Activated CD4-positive, CD25-positive, alpha-beta regulatory T cell treated with anti-CD3 and anti-CD28 coated beads, Interleukin-2, amount 50 U/mL, for 72 hours (primary cell): Measurements from ENCODE around the gene MFAP3L.
"Not testable (repeated sequence)": the region's sequence is repeated elsewhere in the genome, so short reads cannot be mapped to it uniquely, and the experiment has no call there.

Source experiments
- DNase-seq: peaks from one replicate; pipeline ENCODE4 v3.0.0; 2021

The MFAP3L gene

DNA sequence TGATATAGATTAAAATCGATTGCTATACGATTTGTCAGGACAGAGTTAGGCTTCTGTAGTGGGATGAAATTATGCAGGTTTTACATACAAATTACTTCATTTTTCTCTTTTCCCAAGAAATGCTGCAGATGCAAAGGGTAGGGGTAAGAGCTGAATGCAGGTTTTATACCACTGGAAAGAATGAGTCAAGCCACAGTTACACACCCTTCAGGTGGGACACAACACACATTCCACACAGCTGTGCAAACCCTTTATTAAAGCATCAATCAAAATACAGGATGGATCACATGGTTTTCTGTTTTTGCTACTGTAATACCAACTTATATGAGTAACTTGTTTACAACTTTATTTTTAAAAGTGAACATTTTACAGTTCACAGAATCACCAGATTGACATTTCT lies 39.8 kb downstream of the MFAP3L start:
- DNase-seq, result no peak

DNA sequence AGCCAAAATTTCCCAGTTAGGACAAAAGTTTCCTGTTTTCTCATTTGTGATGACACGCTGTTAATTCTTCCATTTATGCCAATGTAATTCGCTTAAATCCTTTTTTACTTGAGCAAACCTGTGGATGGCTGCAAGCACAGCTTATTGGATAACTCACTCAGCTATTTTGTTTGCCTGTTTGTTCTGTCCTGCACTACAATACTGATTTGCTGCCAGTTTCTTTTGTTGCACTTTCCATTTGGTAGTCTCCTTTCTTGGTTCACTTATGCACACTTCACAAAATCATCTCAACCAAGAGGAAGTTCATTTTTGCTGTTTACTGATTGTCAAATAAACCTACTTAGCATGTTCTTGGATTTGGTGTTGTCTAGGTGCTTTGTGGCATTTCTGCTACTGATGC lies 40.3 kb downstream of the MFAP3L start:
- DNase-seq, result no peak

DNA sequence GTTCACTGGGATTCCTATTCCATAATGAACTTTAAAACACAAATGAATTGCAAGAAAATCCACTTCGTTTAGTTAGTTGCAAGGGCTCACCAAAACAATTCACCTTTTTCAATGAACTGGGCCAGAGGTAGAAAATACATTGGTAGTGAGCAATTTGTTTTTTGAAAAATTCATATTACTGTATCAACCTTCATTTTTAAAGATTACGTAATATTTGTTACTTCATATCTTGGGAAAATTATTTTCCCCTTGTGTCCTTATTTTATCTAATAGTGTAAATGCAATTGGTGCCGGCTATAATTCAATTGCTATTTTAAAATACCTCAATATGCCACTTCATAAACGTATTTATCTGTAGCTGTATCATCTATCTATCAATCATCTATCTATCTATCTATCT lies 41.5 kb downstream of the MFAP3L start:
- DNase-seq, result no peak

DNA sequence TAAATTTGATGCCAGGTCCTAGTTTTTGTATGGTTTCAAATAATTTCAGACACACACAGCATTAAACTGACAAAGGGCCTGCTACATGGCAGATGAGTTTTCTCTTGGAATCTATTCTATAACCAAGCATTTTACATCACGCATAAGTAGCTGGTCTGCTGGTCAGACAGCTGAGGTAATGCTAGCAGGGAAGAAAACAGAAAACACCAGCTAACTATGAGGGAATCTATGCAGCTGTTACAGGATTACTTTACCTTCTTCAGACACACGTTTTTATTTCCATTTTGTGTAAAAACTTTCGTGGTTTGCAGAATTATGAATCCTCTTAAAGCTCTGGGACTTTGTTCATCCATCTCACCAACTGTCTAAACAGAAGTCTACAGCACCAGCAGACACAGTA lies 42.0 kb downstream of the MFAP3L start:
- no peak for DNase-seq

DNA sequence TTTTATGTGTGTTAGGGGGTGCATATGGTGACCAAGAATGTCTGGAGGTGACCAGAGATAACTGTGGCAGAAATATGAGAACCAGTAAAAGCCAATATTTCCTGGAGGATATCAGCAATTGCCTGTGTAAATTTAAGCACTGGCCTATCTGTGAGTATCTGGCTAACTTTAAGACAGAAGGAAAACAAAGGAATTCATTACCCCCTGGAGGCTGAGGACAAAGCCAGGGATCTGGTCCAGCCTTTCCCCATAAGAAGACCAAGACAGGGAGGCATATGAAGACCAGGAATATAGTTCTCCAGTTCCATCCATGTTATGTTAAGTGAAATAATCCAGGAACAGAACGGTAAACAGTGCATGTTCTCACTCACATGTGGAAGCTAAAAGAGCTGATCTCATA lies 49.2 kb downstream of the MFAP3L start:
- DNase-seq, result no peak

DNA sequence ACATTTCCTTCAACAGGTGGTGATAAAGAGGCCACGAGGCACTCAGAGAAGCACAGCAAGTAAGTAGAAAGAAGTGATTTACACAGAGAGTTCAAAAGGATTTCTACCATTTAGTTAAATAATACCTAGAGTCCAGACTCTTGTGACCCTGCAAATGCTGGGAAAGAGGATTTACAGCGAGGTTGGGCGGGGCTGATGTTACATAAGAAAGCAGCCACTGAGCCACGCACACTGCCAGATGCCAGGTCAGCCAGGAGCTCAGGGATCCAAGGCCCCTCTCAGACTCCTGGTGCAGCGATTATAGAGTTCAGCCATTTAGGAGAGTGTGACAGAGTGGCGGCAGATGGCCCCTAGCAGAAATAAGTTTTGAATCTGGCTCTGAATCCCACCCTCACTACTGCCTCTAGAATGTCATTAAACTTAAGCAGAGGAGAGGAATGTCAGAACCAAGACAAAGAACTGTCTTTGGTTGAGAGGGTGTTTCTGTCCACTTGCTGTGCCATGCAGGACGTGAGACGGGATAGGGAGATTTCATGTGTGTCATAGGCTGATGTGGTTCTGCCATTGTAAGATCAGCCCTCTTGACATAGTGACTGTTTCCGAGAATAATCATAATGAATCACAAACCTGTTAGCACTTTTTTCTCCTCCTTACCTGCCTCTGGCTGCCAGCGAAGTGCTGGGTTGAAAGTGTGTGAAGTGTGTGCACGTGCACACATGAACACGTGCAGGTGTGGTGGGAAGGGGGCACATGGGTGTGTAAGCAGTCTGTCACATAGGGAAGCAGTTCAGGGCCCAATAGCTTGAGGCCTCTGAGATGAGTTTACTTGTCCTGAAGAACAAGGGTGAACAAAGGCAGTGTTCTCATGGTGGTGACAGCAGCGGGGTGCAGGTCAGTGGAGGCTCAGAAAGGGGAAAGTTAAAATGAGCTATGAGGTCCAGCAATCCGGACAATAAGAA lies 50.1 kb downstream of the MFAP3L start:
- DNase-seq, result no peak

DNA sequence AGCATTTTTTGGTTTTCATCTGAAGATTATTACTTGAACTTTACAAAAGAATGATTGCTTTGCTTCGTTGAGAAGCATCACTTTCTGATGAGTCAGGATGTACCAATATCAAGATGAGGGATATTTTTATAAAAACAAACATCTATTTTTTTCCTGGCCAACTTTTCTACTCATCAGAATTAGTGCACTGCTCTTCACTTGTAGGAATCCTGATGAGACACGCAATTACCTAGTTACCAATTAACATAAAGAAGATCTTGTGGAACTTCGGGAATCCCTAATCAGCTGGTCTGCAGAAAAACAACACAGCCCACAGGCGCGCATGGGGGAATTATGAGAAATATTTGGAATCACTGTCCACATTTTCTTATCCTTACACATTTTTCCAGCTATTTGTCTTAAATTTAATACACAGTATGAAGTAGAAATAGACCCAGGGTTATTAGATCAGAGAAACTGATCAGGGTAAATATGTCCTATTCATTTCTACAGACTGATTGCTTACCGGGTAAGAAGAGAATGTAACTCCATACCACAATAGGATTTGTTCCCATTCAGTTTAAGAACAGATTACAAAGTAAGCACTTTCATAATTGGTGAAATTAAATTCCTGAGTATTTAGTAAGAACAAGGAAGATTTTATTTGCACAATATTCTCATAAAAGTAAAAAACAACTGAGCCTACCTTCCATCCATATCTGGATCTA lies 50.9 kb downstream of the MFAP3L start:
- no peak for DNase-seq

DNA sequence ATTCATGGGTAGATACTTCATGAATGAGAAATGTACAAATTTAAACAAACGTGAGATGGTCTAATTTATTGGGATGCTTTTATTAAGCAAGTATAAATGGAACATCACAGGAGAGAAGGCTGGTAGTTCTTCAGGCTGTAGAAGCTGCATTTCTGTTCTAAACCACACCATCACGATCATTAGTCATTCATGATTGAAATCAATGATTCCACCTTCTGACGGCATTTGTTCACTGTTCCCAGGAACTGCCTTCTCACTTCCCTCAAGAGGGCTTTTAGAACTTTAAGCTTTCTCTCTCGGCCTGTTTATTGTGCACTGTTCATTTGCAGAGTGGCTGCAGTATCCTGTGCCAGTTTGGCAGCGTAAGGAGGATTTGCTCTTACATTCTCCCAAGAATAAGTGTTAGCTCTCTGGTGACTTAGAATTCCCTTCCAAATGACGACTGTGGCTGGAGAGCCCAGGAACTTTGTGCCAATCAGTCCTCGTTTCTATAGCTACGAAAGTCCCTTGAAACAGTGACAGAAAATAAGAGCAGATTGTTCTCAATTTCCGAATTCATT lies 54.7 kb downstream of the MFAP3L start:
- no peak for DNase-seq

DNA sequence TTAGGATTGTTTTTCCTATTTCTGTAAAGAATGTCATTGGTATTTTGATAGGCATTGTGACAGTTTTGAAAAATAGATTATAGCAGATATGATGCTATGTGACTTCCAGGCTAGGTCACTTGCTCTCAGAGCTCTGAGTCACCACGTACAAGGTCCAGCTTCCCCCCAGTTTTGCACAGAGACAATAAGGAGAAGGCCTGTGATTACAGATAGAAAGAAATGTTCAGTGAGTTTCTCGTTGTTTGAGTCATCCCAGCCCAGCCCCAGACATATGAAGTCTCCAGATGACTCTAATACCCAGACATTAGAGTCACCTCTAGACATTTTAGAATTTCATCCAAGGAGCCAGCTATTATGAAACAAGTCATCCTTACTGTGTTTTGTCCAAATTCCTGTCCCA lies 57.2 kb downstream of the MFAP3L start:
- no peak for DNase-seq

DNA sequence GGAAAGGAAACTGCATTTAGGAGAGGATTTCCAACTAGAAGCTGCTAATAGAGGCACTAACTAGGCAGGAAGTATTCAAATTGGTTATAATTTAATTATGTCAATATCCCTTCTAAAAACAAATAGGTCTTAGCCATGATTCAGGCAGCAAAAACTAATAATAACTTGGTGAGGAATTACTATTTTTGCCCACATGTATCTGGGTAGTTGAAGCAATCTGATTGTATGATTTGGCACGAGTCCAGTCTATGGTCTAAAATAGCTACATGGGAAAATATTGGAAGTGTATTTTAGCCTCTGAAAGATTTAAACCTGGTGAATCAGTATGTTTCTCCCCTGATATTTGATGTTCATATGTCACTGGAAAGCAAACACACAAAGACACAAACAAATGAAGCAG lies 62.2 kb downstream of the MFAP3L start:
- DNase-seq, result no peak

DNA sequence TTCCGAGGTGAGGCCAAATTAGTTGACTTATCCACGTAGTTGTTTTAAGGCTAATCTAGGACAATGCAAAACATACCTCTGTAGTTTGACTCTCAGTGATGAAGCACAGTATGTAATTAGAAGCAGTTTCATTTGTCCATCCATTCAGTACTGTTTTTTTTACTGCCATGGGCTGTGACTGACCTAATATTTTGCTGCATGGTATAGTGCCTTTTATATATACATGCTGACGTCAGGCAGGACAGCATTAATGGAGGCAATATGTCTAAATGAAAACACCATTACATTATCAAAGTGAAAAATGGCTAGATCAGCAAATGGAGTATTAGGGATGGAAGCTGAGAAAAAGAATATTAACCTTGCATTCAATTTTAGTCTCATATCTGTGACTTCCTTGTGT lies 66.9 kb downstream of the MFAP3L start:
- DNase-seq, result no peak

DNA sequence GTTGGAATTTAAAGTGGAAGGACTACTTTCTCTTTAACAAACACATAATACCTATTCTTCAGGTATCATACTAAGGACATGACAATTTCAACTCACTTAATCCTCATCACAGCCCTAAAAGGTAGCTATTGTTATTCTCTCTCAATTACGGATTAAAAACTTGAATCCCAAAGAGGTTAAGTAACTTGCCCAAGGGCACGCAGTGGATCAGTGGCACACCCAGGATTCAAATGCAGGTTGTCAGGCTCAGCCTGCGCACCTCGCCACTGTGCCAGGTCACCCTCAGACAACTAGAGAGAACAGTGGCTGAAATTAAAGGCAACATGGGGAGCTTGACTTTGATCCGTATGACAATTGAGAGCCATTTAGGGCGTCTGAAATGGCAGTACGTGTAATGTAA lies 67.6 kb downstream of the MFAP3L start:
- DNase-seq, result no peak

DNA sequence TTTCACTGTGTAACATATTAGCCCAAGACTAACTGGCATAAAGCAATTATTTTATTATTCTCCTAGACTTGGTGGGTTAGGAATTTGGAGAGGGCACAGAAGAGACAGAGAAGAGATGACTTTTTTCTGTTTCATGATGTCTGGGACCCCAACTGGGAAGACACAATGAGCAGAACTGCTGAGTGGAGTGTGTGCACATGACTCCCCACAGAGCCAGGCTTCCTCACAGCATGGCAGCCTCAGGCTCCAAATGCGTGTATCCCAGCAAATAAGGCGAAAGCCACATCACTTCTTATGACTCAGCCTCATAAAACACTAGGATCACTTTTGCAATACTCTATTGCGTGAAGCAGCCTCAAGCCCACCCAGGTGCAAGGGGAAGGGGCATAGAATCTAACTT lies 68.4 kb downstream of the MFAP3L start:
- no peak for DNase-seq

DNA sequence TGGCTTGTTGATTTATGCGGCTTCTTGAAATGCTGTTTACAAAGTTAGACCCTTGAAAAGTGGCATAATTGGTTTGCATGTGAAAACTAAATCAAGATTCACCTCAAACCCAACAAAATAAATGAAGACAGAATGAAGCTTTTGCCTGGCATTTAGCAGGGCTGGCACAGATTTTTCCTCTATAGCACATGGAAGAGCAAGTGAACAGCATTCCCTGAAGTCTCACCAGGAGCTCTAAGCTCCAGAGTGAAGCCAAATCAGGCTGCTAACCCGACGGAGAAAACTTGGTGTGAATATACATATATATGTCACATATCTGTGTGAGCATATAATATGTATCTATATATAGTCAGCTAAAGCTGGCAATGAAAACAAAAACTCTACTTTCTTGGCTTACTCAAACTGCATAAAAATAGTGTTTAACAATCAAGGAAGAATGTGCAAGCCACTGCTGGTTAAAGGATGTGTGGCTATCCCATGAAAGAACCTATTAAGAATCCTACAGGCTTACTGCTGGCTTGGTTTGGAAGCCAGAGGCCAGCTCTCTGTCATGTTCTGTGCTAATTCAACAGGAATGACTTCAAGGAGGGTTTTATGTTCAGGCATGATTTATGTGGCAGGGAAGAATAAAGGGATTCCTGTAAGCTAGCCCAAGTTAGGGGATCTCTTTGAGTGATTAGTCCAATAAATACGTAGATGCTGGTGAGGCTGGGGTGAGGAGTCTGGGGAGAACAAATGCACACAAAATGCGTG lies 69.9 kb downstream of the MFAP3L start:
- no peak for DNase-seq

DNA sequence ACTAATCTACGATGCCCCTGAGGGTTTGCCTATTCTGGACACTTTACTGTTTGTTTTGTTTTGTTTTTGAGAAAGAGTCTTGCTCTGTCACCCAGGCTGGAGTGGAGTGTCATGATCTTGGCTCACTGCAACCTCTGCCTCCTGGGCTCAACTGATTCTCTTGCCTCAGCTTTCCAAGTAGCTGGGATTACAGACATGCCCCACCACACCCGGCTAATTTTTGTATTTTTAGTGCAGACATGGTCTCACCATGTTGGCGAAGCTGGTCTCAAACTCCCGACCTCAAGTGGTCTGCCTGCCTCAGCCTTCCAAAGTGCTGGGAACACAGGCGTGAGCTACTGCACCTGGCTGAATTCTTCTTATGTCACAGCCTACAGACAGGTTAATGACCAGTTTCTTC lies 70.7 kb downstream of the MFAP3L start:
- DNase-seq, result no peak

DNA sequence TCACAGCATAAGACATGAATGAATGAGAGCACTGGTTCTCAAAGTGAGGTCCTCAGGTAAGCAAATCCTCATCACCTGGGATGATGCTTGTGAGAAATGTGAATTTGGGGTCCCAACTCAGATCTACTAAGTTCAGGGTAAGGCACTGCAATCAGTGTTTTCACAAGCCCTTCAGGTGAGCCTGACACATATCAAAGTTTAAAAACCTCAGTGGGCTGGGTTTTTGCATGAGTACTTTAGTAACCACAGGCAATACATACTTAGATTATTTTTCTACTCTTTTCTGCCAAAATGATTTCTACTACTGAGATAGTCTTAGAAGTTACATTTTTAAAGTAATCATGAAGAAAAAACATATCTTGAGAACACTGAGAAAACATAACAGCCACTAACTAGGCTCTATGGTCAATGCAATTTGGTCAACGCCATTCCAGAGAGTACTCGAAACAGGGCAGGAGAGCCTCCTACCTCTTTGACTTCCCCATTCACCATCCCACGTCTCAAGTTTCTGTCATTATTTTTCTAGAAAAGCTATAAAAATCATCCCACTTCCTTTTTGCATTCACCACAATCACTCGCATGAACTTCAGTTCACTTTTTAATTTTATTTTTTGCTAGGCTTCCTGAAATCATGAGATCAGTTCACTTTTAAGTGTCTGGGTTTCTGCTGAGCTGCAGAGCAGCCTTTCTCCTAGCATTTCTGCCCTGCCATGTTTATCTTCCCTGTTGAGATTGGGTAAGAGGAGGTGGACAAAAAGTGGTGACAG lies 73.8 kb downstream of the MFAP3L start:
- DNase-seq, result no peak

DNA sequence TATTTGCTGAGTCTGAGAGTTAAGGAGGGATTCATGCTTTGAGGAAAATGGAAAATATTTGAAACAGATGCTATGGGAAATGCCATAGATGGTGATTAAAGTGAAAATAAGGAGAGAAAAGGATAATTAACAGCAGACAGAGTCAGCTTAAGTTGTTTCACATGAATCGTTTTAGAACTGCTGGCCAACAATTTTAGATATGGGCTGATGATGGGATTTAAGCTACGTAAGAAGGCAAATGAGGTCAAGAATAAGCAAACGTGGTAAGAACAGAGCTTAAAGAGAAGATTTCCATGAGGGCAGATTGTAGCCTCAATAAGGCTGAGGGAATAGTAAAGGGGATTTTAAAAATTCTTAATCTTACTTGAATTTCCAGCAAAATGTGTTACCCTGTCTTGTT lies 77.9 kb downstream of the MFAP3L start:
- no peak for DNase-seq

DNA sequence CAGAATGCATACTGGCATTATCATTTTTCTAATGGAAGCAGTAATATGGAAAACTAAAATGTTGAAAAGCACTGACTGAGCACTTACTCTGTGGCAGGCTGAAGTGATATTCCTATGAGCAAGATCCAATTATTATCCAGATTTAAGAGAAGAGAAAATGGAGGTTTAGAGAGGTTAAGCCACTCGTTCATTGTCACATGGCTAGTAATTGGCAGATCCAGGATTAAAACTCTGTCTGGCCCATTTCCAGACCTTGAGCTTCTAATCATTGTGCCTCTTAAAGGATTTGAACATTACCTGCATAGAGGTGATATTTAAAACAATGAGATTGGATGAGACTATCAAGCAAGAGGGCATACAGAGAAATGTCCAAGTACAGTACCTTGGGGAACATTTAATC lies 80.6 kb downstream of the MFAP3L start:
- DNase-seq, result no peak

DNA sequence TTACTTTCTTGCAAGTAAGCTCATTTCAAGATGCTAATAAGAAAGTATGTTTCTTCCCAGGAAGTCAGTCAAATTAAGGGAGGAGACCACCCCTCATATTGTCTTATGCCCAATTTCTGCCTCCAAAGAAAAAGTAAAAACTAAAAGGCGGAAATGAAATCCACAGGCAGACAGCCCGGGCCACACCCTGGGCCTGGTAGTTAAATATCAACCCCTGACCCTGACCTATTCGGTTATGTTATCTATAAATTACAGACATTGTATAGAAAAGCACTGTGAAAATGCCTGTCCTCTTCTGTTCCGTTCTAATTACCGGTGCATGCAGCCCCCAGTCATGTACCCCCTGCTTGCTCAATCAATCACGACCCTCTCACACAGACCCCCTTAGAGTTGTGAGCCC lies 82.6 kb downstream of the MFAP3L start:
- not testable (repeated sequence) for DNase-seq

DNA sequence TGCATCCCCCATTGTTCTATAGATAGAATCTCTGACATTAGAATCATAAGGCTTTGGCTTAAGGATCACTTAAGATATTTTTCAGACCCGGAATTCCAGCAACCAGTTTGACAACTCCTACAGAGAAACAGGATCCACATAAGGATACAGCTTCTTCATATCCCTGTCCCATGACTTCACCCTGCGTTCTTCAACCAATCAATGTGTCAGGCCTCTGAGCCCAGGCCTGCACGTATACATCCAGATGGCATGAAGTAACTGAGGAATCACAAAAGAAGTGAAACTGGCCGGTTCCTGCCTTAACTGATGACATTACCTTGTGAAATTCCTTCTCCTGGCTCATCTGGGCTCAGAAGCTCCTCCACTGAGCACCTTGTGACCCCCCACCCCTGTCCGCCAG lies 85.1 kb downstream of the MFAP3L start:
- DNase-seq, result no peak

DNA sequence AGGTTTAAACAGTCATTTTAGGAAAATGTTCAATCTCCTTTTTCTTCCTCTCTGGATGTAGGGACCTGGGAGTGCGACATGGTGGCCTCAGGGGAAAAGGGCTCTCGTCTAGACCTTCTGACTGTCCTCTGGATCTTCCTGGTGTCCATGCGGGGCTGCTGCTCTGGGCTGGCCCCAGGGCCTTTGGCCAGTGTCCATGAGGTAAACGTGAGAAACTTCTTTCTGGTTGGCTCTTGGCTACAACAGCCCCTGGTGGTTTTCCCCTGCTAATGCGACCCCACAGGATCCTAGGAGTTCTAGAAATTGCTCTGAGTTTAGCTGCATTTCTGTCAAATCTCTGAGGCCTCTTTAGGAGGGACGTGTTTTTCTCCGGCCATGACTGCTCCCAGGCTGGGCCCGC lies 85.7 kb downstream of the MFAP3L start:
- no peak for DNase-seq
